Endodermal cell (in vitro differentiated cells): ENCODE data around the gene PTPRN2. TPM values are rescaled to one million over a fixed set of nuclear protein-coding genes. Genes with fewer than 3 reads are reported as not detected.

Experiments used
- DNase-seq: peaks from one replicate; pipeline ENCODE4 v3.0.0-alpha.2; 2017
- H3K27ac ChIP-seq: 2 replicates; pipeline ENCODE4 v1.5.1; 2013; ENCODE audit warnings: mild to moderate bottlenecking, low read depth, low read length, moderate library complexity
- H3K27me3 ChIP-seq: 2 replicates; pipeline ENCODE4 v1.6.1; 2013; ENCODE audit warnings: mild to moderate bottlenecking, low read length, moderate library complexity; ENCODE audit not compliant: insufficient read depth, control insufficient read depth, poor library complexity, severe bottlenecking
- H3K36me3 ChIP-seq: 2 replicates; pipeline ENCODE4 v1.7.0; 2013; ENCODE audit warnings: mild to moderate bottlenecking, low read length, moderate library complexity; ENCODE audit not compliant: control insufficient read depth, insufficient read depth
- H3K4me1 ChIP-seq: one replicate; pipeline ENCODE4 v1.7.0; 2013; ENCODE audit warnings: low read length; ENCODE audit not compliant: control insufficient read depth, insufficient read depth
- H3K4me3 ChIP-seq: 2 replicates; pipeline ENCODE4 v1.5.1; 2013; ENCODE audit warnings: mild to moderate bottlenecking, low read length, moderate library complexity
- H3K9ac ChIP-seq: 2 replicates; pipeline ENCODE4 v1.6.1; 2013; ENCODE audit warnings: mild to moderate bottlenecking, low read length, moderate library complexity; ENCODE audit not compliant: poor library complexity, severe bottlenecking; ENCODE audit errors: extremely low read depth
- H3K9me3 ChIP-seq: 2 replicates; pipeline ENCODE4 v1.6.1; 2013; ENCODE audit warnings: mild to moderate bottlenecking, low read length, moderate library complexity; ENCODE audit not compliant: control insufficient read depth
- H3K27ac Mint-ChIP-seq: 2 replicates; pipeline ENCODE4 v1.8.0; 2020; ENCODE audit warnings: mixed read lengths
- H3K27me3 Mint-ChIP-seq: 2 replicates; pipeline ENCODE4 v1.8.0; 2021; ENCODE audit warnings: mild to moderate bottlenecking, mixed read lengths; ENCODE audit not compliant: insufficient read depth
- H3K36me3 Mint-ChIP-seq: 2 replicates; pipeline ENCODE4 v1.8.0; 2020; ENCODE audit warnings: low read depth, mixed read lengths
- H3K4me1 Mint-ChIP-seq: 2 replicates; pipeline ENCODE4 v1.8.0; 2020; ENCODE audit warnings: mixed read lengths
- H3K4me3 Mint-ChIP-seq: 2 replicates; pipeline ENCODE4 v1.8.0; 2020; ENCODE audit warnings: mild to moderate bottlenecking, moderate library complexity, mixed read lengths
- H3K9me3 Mint-ChIP-seq: 2 replicates; pipeline ENCODE4 v1.8.0; 2020; ENCODE audit warnings: mild to moderate bottlenecking, mixed read lengths
- WGBS, 2 experiments: methylation state at CpG; one replicate each; pipeline versions ENCODE4 v1.1.5 to v1.1.7; 2013; ENCODE audit warnings: missing lambda C conversion rate in 2 of 2, mixed read lengths in 1 of 2; ENCODE audit not compliant: insufficient coverage in 1 of 2, insufficient read length in 1 of 2; 5-methylcytosine and 5-hydroxymethylcytosine counted together
- total RNA-seq, 2 donors: library from RNA; stranded (reverse); fragmentation: NEBNext Ultra II Directional in 1 of 2; extraction: Animal tissue kit (Norgen Biotek cat#: 25700) in 1 of 2; gene quantifications; 2 replicates in 1 of 2; 3 replicates in 1 of 2; pipeline ENCODE4 v1.2.1, GENCODE V29; 2021
- TF ChIP-seq, protein P1 (sequence below): fragments of 200-600 bp; sonication (generic); conservative IDR thresholded peaks from 2 replicates; pipeline ENCODE4 v1.5.0; 2021; ENCODE audit warnings: antibody characterized with exemption, mild to moderate bottlenecking

Gene PTPRN2
- total RNA-seq, 2 donors from 2014 or later: 0.69 to 1.2 TPM

- no peak overlapping the region for H3K4me3 ChIP-seq
- Mint-ChIP-seq H3K36me3 (no peaks in the 10 kb centered on the region), H3K27ac (no peak overlapping the region), H3K4me3 (no peak overlapping the region), H3K27me3 (no peaks in the 10 kb centered on the region), H3K9me3 (peaks cover 25% of the 10 kb centered on the region), H3K4me1 (no peaks in the 10 kb centered on the region)
- H3K36me3 ChIP-seq: no peaks in the 10 kb centered on the region
- DNase-seq: no peak
- no peaks in the 10 kb centered on the region for H3K4me1 ChIP-seq
- no peak overlapping the region for H3K27ac ChIP-seq
- H3K9me3 ChIP-seq: peaks cover 95% of the 10 kb centered on the region
- TF ChIP-seq, protein P1, sequence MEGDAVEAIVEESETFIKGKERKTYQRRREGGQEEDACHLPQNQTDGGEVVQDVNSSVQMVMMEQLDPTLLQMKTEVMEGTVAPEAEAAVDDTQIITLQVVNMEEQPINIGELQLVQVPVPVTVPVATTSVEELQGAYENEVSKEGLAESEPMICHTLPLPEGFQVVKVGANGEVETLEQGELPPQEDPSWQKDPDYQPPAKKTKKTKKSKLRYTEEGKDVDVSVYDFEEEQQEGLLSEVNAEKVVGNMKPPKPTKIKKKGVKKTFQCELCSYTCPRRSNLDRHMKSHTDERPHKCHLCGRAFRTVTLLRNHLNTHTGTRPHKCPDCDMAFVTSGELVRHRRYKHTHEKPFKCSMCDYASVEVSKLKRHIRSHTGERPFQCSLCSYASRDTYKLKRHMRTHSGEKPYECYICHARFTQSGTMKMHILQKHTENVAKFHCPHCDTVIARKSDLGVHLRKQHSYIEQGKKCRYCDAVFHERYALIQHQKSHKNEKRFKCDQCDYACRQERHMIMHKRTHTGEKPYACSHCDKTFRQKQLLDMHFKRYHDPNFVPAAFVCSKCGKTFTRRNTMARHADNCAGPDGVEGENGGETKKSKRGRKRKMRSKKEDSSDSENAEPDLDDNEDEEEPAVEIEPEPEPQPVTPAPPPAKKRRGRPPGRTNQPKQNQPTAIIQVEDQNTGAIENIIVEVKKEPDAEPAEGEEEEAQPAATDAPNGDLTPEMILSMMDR: no peak
- no peaks in the 10 kb centered on the region for H3K27me3 ChIP-seq
- H3K9ac ChIP-seq: no peak overlapping the region
- WGBS, 2 experiments: 40 to 71% methylated on average over 1 to 2 of the region's 2 CpGs
Observed at GRCh38 chr7:158516524-158516923, 71.1 kb downstream of the PTPRN2 start.

- DNase-seq: no peak
- H3K27ac ChIP-seq: no peak overlapping the region
- H3K4me1 ChIP-seq: no peaks in the 10 kb centered on the region
- peaks cover 25% of the 10 kb centered on the region for H3K9me3 Mint-ChIP-seq
- H3K36me3 ChIP-seq: no peaks in the 10 kb centered on the region
- peaks cover 88% of the 10 kb centered on the region for H3K9me3 ChIP-seq
- H3K4me1 Mint-ChIP-seq: no peaks in the 10 kb centered on the region
- no peak overlapping the region for H3K9ac ChIP-seq
- no peaks in the 10 kb centered on the region for H3K27me3 ChIP-seq
- TF ChIP-seq, protein P1: no peak
- H3K36me3 Mint-ChIP-seq: no peaks in the 10 kb centered on the region
- H3K27me3 Mint-ChIP-seq: no peaks in the 10 kb centered on the region
- no peak overlapping the region for H3K27ac Mint-ChIP-seq
- H3K4me3 ChIP-seq: no peak overlapping the region
- H3K4me3 Mint-ChIP-seq: no peak overlapping the region
- WGBS, 2 experiments: 75% methylated on average over 6 of the region's 6 CpGs; no CpG with 5 or more reads in 1 of the 2 experiments
Observed at GRCh38 chr7:158512869-158513268, 74.8 kb downstream of the PTPRN2 start.

GRCh38 chr7:158512042-158512441 lies 75.6 kb downstream of the PTPRN2 start:
- Histone ChIP-seq H3K4me3 (no peak overlapping the region), H3K27ac (no peak overlapping the region), H3K9me3 (peaks cover 89% of the 10 kb centered on the region), H3K4me1 (no peaks in the 10 kb centered on the region), H3K9ac (no peak overlapping the region), H3K36me3 (no peaks in the 10 kb centered on the region), H3K27me3 (no peaks in the 10 kb centered on the region)
- TF ChIP-seq, protein P1: no peak
- no peaks in the 10 kb centered on the region for H3K4me1 Mint-ChIP-seq
- H3K27ac Mint-ChIP-seq: no peak overlapping the region
- peaks cover 26% of the 10 kb centered on the region for H3K9me3 Mint-ChIP-seq
- H3K4me3 Mint-ChIP-seq: no peak overlapping the region
- no peaks in the 10 kb centered on the region for H3K27me3 Mint-ChIP-seq
- 45 to 66% methylated on average over 5 to 6 of the region's 6 CpGs for WGBS, 2 experiments
- no peaks in the 10 kb centered on the region for H3K36me3 Mint-ChIP-seq
- DNase-seq: no peak
